H1 (cell line): ENCODE measurements around the gene NID1. TPM values are rescaled to one million over a fixed set of nuclear protein-coding genes. Genes with fewer than 3 reads are reported as not detected.

ENCODE experiments used
- EZH2 ChIP-seq: fragments of 200-600 bp; sonication (generic); IDR thresholded peaks from 2 replicates; pipeline ENCODE4 v1.7.1; 2012; ENCODE audit warnings: low read depth, mild to moderate bottlenecking, moderate library complexity, low read length, inconsistent platforms; ENCODE audit not compliant: severe bottlenecking
- MAFK ChIP-seq: IDR thresholded peaks from 2 replicates; pipeline ENCODE4 v1.6.1; 2012; ENCODE audit warnings: low read depth, mild to moderate bottlenecking, improper control_type of control experiment, low read length
- SUZ12 ChIP-seq: fragments of 200-600 bp; sonication (generic); IDR thresholded peaks from 2 replicates; pipeline ENCODE4 v1.6.1; 2012; ENCODE audit warnings: mild to moderate bottlenecking, inconsistent platforms, low read length, moderate library complexity, mixed read lengths
- TAF1 ChIP-seq: IDR thresholded peaks from 2 replicates; pipeline ENCODE4 v1.6.1; 2011; ENCODE audit warnings: mild to moderate bottlenecking, low read depth, low read length
- polyA plus RNA-seq, 7 experiments: library from polyadenylated mRNA; depleted of rRNA in 3 of 7; stranded (reverse) in 5 of 7; unstranded in 2 of 7; fragments of >200 nt in 5 of 7; fragments of 200-250 nt in 2 of 7; gene quantifications; 1 replicate in 5 of 7; 2 replicates in 1 of 7; 4 replicates in 1 of 7; pipeline versions ENCODE4 v1.2.1 to v1.2.3, GENCODE V29; 2011 to 2013; ENCODE audit warnings: missing spikeins in 2 of 7, mixed read lengths in 2 of 7
- total RNA-seq: library from RNA; stranded (reverse); fragmentation: NEBNext Ultra II Directional; extraction: Animal tissue kit (Norgen Biotek cat#: 25700); gene quantifications from 2 replicates; pipeline ENCODE4 v1.2.1, GENCODE V29; 2021

The NID1 gene
- total and polyA plus RNA-seq, 2 of the 8 experiments (the other 6 are each of a cell fraction or from before 2014, with no cell fraction given) = 20.9 to 25.4 TPM

DNA sequence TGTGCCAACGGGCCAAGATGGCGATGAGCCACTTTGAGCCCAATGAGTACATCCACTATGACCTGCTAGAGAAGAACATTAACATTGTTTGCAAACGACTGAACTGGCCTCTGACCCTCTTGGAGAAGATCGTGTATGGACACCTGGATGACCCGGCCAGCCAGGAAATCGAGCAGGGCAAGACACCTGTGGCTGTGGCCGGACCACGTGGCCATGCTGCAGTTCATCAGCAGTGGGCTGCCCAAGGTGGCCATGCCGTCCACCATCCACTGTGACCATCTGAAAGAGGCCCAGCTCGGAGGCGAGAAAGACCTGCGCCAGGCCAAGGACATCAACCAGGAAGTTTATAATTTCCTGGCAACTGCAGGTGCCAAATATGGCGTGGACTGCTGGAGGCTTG, 45.2 kb upstream of the NID1 start (continued):
- TF ChIP-seq EZH2 (no peak), TAF1 (no peak), MAFK (no peak), SUZ12 (no peak)
- TF ChIP-seq, all 59 proteins: peak for 0
